Nephron (organoid): ENCODE measurements around the gene SETBP1.

ENCODE experiments used
- H3K27ac Mint-ChIP-seq, 3 experiments: 2 replicates each; pipeline ENCODE4 v1.8.0; 2020; ENCODE audit warnings: mixed read lengths in 3 of 3, mild to moderate bottlenecking in 2 of 3, moderate library complexity in 1 of 3
- H3K27me3 Mint-ChIP-seq: 2 replicates; pipeline ENCODE4 v1.8.0; 2021; ENCODE audit warnings: low read depth, mild to moderate bottlenecking, moderate library complexity, mixed read lengths
- H3K36me3 Mint-ChIP-seq: 2 replicates; pipeline ENCODE4 v1.8.0; 2020; ENCODE audit warnings: low read depth, mixed read lengths
- H3K4me1 Mint-ChIP-seq: 2 replicates; pipeline ENCODE4 v1.8.0; 2020; ENCODE audit warnings: mixed read lengths
- H3K4me3 Mint-ChIP-seq, 3 experiments: 2 replicates each; pipeline ENCODE4 v1.8.0; 2020; ENCODE audit warnings: mild to moderate bottlenecking in 3 of 3, mixed read lengths in 3 of 3, moderate library complexity in 2 of 3
- H3K9me3 Mint-ChIP-seq: 2 replicates; pipeline ENCODE4 v1.8.0; 2020; ENCODE audit warnings: mixed read lengths
- CTCF ChIP-seq, 3 experiments: fragments of 200-600 bp; sonication (generic); IDR thresholded peaks; one replicate each; pipeline ENCODE4 v1.5.0; 2021; ENCODE audit warnings: antibody characterized with exemption in 3 of 3; ENCODE audit not compliant: unreplicated experiment in 3 of 3

The SETBP1 gene

GRCh38 chr18:44681076-44681970 lies 635 bp downstream of the SETBP1 start:
- Mint-ChIP-seq H3K27ac (no peak overlapping the region), H3K4me1 (peaks cover 16% of the 10 kb centered on the region), H3K27me3 (no peaks in the 10 kb centered on the region), H3K4me3 (no peak overlapping the region), H3K9me3 (no peaks in the 10 kb centered on the region), H3K36me3 (no peaks in the 10 kb centered on the region)
- no peak for TF ChIP-seq CTCF (IDR thresholded peaks at IDR 0.05; ENCODE audit: unreplicated experiment in 3 of 3)

GRCh38 chr18:44682201-44682870 lies 1.6 kb downstream of the SETBP1 start:
- no peak for TF ChIP-seq CTCF (IDR thresholded peaks at IDR 0.05; ENCODE audit: unreplicated experiment in 3 of 3)
- H3K36me3 Mint-ChIP-seq, result peaks cover 3% of the 10 kb centered on the region
- H3K27ac Mint-ChIP-seq, result no peak overlapping the region
- no peaks in the 10 kb centered on the region for H3K27me3 Mint-ChIP-seq
- peaks cover 26% of the 10 kb centered on the region for H3K4me1 Mint-ChIP-seq
- H3K4me3 Mint-ChIP-seq, result no peak overlapping the region
- no peaks in the 10 kb centered on the region for H3K9me3 Mint-ChIP-seq

GRCh38 chr18:44682871-44683221 lies 2.2 kb downstream of the SETBP1 start:
- Mint-ChIP-seq H3K9me3 (no peaks in the 10 kb centered on the region), H3K4me3 (no peak overlapping the region)

GRCh38 chr18:44683556-44683955 lies 2.9 kb downstream of the SETBP1 start:
- no peaks in the 10 kb centered on the region for H3K9me3 Mint-ChIP-seq
- H3K27me3 Mint-ChIP-seq, result no peaks in the 10 kb centered on the region
- H3K4me3 Mint-ChIP-seq, result no peak overlapping the region
- H3K27ac Mint-ChIP-seq, result no peak overlapping the region
- TF ChIP-seq CTCF (IDR thresholded peaks at IDR 0.05; ENCODE audit: unreplicated experiment in 3 of 3), result no peak
- peaks cover 31% of the 10 kb centered on the region for H3K4me1 Mint-ChIP-seq
- H3K36me3 Mint-ChIP-seq, result peaks cover 10% of the 10 kb centered on the region

More at GRCh38 chr18:44682871-44683221, 2.2 kb downstream of the SETBP1 start:
- Mint-ChIP-seq H3K36me3 (peaks cover 8% of the 10 kb centered on the region), H3K4me1 (peaks cover 26% of the 10 kb centered on the region), H3K27me3 (no peaks in the 10 kb centered on the region), H3K27ac (no peak overlapping the region)
- no peak for TF ChIP-seq CTCF (IDR thresholded peaks at IDR 0.05; ENCODE audit: unreplicated experiment in 3 of 3)

GRCh38 chr18:44685296-44685695 lies 4.6 kb downstream of the SETBP1 start:
- Mint-ChIP-seq H3K9me3 (no peaks in the 10 kb centered on the region), H3K4me1 (peaks cover 48% of the 10 kb centered on the region), H3K27me3 (no peaks in the 10 kb centered on the region), H3K27ac (peak overlapping the region in 2 of 3 experiments; percentile 37 to 63), H3K36me3 (peaks cover 26% of the 10 kb centered on the region), H3K4me3 (no peak overlapping the region)
- TF ChIP-seq CTCF (IDR thresholded peaks at IDR 0.05; ENCODE audit: unreplicated experiment in 3 of 3), result no peak
